ENCODE data around the gene MBP. TPM values are rescaled to one million over a fixed set of nuclear protein-coding genes. Genes with fewer than 3 reads are reported as not detected.

The MBP gene
- total RNA-seq, 2 experiments from 2014 or later = 75.4 to 79.2 TPM

DNA sequence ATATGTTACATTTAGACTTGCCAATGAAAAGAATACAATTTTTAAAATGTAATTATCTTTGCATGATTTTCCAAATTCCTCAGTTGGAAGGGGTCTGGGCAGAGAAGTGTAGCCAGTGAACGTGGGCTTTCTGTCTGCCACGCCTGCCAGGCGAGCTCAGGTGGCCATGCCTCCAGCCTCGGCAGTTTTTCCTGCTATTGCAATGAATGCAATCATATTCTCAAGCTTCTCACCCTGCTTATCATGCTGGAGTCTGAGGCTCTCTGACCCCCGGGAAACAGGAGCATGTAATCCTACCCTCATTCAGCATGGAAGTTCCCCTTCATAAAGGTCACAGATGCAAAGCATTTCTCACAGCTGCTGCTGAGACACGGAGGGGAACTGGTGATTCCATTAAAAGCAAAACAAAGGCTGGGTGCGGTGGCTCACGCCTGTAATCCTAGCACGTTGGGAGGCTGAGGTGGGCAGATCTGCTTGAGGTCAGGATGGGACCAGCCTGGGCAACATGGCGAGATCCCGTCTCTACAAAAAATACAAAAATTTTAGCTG lies 154.8 kb downstream of the MBP start:
- no peak overlapping the region for H3K27ac Mint-ChIP-seq
- no peaks in the 10 kb centered on the region for H3K27me3 Mint-ChIP-seq
- no peaks in the 10 kb centered on the region for H3K4me1 Mint-ChIP-seq (ENCODE audit: low read depth)
- H3K36me3 ChIP-seq (ENCODE audit: insufficient read depth, low read length) = peaks cover 7% of the 10 kb centered on the region
- H3K4me1 ChIP-seq (ENCODE audit: insufficient read depth, low read length) = no peaks in the 10 kb centered on the region
- no peaks in the 10 kb centered on the region for H3K9me3 ChIP-seq (ENCODE audit: control insufficient read depth in 1 of 2, insufficient read depth in 1 of 2, low read length in 2 of 2)
- no peak for ATAC-seq (ENCODE audit: poor library complexity)
- H3K4me3 ChIP-seq (ENCODE audit: low read length) = no peak overlapping the region
- no peaks in the 10 kb centered on the region for H3K9me3 Mint-ChIP-seq
- DNase-seq = no peak
- no peak overlapping the region for H3K27ac ChIP-seq (ENCODE audit: low read depth in 1 of 2, low read length in 2 of 2)
- H3K27me3 ChIP-seq (ENCODE audit: control insufficient read depth in 1 of 2, insufficient read depth in 2 of 2, low read length in 2 of 2) = no peaks in the 10 kb centered on the region
- POLR2A ChIA-PET = no interaction called here
- TF ChIP-seq, protein P1, sequence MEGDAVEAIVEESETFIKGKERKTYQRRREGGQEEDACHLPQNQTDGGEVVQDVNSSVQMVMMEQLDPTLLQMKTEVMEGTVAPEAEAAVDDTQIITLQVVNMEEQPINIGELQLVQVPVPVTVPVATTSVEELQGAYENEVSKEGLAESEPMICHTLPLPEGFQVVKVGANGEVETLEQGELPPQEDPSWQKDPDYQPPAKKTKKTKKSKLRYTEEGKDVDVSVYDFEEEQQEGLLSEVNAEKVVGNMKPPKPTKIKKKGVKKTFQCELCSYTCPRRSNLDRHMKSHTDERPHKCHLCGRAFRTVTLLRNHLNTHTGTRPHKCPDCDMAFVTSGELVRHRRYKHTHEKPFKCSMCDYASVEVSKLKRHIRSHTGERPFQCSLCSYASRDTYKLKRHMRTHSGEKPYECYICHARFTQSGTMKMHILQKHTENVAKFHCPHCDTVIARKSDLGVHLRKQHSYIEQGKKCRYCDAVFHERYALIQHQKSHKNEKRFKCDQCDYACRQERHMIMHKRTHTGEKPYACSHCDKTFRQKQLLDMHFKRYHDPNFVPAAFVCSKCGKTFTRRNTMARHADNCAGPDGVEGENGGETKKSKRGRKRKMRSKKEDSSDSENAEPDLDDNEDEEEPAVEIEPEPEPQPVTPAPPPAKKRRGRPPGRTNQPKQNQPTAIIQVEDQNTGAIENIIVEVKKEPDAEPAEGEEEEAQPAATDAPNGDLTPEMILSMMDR (IDR thresholded peaks at IDR 0.05) = no peak
- intact Hi-C loops (cut with DNase I, micrococcal nuclease) = no loop called here
- CTCF ChIA-PET = no interaction called here
- no peaks in the 10 kb centered on the region for H3K36me3 Mint-ChIP-seq (ENCODE audit: low read depth)
- H3K4me3 Mint-ChIP-seq = no peak overlapping the region

DNA sequence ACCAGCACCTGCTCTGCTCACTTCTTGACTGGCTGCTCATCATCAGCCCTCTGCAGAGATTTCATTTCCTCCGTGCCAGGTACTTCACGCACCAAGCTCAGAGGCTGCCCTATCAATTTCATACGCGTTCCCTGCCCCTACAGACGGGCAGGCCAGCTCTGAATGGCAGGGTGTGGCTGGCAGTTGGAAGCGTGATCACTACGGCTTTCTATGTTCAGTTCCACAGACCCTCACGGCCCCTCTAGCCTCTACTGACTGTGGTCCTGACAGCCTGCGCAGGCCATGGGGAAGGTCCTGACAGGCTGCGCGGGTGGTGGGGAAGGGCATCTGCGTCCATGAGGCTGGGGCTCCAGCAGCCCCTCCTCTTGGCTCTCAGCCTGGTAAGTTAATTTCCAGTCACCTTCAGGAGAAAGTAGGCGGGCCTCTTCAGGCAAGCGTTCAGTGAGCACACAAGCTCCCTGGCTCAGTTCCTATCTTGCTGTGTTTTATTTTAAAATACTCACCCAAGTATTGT lies 155.4 kb downstream of the MBP start:
- Mint-ChIP-seq H3K4me3 (no peak overlapping the region), H3K4me1 (ENCODE audit: low read depth) (no peaks in the 10 kb centered on the region), H3K36me3 (ENCODE audit: low read depth) (no peaks in the 10 kb centered on the region), H3K27ac (no peak overlapping the region), H3K27me3 (no peaks in the 10 kb centered on the region), H3K9me3 (no peaks in the 10 kb centered on the region)
- Histone ChIP-seq H3K27me3 (ENCODE audit: control insufficient read depth in 1 of 2, insufficient read depth in 2 of 2, low read length in 2 of 2) (no peaks in the 10 kb centered on the region), H3K27ac (ENCODE audit: low read depth in 1 of 2, low read length in 2 of 2) (no peak overlapping the region), H3K36me3 (ENCODE audit: insufficient read depth, low read length) (peaks cover 7% of the 10 kb centered on the region), H3K9me3 (ENCODE audit: control insufficient read depth in 1 of 2, insufficient read depth in 1 of 2, low read length in 2 of 2) (no peaks in the 10 kb centered on the region), H3K4me3 (ENCODE audit: low read length) (no peak overlapping the region), H3K4me1 (ENCODE audit: insufficient read depth, low read length) (no peaks in the 10 kb centered on the region)
- POLR2A ChIA-PET = no interaction called here
- DNase-seq (no peak), ATAC-seq (ENCODE audit: poor library complexity) (no peak)
- intact Hi-C loops (cut with DNase I, micrococcal nuclease) = no loop called here
- CTCF ChIA-PET = no interaction called here
- TF ChIP-seq, protein P1 (IDR thresholded peaks at IDR 0.05) = no peak

DNA sequence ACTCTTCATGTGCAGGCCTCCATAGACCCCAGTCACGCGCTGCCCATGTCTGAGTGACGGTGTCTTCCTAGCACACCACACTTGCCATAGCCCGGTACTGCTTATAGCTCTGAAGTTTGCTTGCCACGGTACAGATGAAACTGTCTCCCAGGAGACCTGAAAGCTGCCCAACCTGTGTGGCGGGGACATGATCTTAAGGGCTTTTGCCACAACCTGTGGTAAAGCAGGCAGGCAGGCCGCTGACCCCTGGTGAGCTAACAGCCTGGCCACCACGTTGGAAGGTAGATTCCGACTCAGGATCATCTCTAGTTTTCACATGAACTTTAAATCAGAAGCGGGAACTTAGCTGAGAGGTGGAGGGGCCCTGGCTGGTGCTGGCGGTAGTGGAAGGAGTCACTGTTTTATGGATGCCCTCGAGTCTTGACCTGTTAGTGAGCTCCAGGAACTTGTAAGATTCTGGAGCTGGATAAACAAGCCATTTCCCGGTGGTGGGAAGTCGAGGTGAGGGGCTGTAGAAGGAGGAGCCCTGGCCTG lies 156.9 kb downstream of the MBP start:
- Mint-ChIP-seq H3K27ac (no peak overlapping the region), H3K36me3 (ENCODE audit: low read depth) (peaks cover 6% of the 10 kb centered on the region), H3K4me3 (no peak overlapping the region), H3K9me3 (no peaks in the 10 kb centered on the region), H3K4me1 (ENCODE audit: low read depth) (peaks cover 10% of the 10 kb centered on the region), H3K27me3 (no peaks in the 10 kb centered on the region)
- intact Hi-C loops (cut with DNase I, micrococcal nuclease) = no loop called here
- ChIA-PET CTCF (no interaction called here), POLR2A (no interaction called here)
- H3K36me3 ChIP-seq (ENCODE audit: insufficient read depth, low read length) = peaks cover 7% of the 10 kb centered on the region
- no peak overlapping the region for H3K27ac ChIP-seq (ENCODE audit: low read depth in 1 of 2, low read length in 2 of 2)
- ATAC-seq (ENCODE audit: poor library complexity) (no peak), DNase-seq (no peak)
- H3K4me1 ChIP-seq (ENCODE audit: insufficient read depth, low read length) = no peaks in the 10 kb centered on the region
- no peaks in the 10 kb centered on the region for H3K27me3 ChIP-seq (ENCODE audit: control insufficient read depth in 1 of 2, insufficient read depth in 2 of 2, low read length in 2 of 2)
- H3K9me3 ChIP-seq (ENCODE audit: control insufficient read depth in 1 of 2, insufficient read depth in 1 of 2, low read length in 2 of 2) = no peaks in the 10 kb centered on the region
- TF ChIP-seq, protein P1 (IDR thresholded peaks at IDR 0.05) = no peak
- no peak overlapping the region for H3K4me3 ChIP-seq (ENCODE audit: low read length)
